Right forelimb (tissue), 1 donor: ENCODE measurements around the gene RHBDL1.
"Not testable (repeated sequence)": the region's sequence is repeated elsewhere in the genome, so short reads cannot be mapped to it uniquely, and the experiment has no call there.

Experiments
- DNase-seq: peaks from one replicate; pipeline ENCODE4 v3.0.0-alpha.2; 2018

Gene RHBDL1

DNA sequence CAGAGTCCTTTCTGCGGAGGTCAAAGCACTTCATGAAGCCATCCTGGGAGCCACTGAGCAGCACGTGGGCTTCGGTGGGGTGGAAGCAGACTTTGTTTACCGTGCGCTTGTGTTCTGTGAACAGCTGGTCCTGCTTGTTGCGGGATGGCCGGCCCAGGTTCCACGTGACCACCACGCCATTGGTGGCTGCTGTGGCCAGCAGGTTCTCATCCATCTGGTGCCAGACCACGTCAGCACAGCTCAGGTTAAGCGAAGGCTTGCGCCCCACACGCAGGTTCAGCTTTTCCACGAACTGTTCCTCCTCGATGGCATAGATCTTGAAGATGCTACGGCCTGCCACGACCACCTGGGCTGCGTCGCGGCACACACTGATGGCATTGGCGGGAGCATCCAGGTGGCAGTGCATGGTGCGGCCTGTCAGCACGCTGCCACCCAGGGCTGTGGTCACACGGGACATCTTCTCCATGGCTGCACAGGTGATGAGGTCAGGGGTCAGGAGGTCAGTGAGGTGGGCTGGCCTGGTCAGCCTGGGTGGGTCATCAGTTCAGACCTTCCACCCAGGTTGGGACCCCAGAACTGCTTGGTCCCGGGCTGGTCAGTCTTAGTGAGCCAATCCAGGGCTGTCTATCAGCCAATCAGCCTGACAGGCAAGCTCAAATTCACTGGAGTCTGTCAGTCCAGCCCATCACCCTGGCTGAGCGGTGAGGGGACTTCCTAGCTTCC, 13.9 kb downstream of the RHBDL1 start:
- DNase-seq: no peak

- not testable (repeated sequence) for DNase-seq
Observed at GRCh38 chr16:691242-691641, 15.8 kb downstream of the RHBDL1 start.

DNA sequence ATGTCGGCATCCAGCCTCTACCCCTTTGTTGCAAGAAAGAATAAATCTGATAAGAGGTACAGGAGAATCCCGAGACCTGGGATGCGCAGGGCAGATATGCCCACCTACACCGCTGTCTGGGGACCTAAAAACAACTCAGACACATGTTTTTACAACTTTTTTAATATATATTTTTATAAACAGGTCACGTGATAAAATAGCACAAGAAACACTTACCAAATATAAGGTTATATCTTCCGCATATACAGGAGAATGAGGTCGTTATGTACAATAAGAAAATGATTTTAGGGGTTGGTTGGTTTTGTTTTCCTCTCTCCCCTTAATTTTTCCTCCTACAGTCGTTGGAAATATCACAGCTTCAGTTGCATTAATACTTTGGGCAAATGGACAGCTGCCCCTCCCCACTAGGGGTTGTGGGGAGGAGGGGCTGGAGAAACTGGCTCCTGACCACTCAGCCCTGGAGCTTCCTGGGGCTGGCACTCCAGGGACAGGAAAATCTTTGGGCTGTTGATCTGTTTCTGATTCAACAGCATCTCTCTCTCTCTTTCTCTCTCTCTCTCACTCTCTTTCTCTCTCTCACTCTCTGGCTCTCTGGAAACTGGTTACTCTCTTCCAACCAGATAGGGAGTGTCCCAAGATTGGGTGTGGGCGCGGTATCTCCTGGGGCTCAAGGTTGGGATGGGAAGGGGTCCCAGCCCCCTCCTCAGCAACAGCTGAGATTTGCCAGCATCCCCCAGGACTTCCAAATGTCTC, 17.1 kb downstream of the RHBDL1 start:
- no peak for DNase-seq

DNA sequence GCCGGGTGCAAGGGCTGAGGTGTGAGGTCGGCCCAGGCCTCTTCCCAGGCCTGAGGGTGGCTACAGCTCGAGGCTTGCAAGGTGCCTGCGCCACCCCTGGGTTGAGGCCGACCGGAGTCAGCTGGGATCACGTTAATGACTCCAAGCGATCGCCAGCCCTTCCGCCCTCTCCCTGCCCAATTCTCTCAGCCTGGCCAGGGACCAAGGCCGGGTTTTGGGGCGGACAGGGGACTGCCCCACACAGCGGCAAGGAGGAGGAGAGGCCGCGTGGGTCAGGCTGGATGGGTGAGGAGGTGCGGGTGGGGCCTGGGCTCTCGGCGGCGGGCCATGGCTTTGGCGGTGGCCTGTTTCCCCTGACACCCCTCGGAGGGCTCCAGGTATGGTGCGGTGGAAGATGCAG, 17.9 kb downstream of the RHBDL1 start:
- no peak for DNase-seq

DNA sequence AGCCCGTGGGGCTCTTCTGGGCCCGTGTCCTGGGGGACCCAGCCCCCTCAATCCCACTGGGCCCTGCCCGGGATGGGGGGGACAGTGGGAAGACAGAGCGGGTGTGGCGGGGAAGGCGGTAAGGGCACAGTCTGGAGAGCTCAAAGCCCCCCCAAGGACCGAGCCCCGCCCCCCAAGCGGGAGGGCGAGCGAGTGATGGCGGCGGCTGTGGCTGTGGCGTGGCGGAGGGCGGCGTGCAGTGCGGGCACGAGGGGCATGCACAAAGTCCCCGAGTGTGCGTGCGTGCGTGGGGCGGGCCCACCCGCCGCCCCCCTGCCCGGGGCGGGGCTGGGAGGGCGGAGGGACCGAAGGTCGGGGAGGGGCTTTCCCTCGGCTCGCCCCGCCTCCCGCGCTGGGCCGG, 18.3 kb downstream of the RHBDL1 start:
- DNase-seq: no peak

GRCh38 chr16:694187-694862, 18.9 kb downstream of the RHBDL1 start:
- DNase-seq: no peak

- no peak for DNase-seq
Observed at GRCh38 chr16:694863-695354, 19.4 kb downstream of the RHBDL1 start.

DNA sequence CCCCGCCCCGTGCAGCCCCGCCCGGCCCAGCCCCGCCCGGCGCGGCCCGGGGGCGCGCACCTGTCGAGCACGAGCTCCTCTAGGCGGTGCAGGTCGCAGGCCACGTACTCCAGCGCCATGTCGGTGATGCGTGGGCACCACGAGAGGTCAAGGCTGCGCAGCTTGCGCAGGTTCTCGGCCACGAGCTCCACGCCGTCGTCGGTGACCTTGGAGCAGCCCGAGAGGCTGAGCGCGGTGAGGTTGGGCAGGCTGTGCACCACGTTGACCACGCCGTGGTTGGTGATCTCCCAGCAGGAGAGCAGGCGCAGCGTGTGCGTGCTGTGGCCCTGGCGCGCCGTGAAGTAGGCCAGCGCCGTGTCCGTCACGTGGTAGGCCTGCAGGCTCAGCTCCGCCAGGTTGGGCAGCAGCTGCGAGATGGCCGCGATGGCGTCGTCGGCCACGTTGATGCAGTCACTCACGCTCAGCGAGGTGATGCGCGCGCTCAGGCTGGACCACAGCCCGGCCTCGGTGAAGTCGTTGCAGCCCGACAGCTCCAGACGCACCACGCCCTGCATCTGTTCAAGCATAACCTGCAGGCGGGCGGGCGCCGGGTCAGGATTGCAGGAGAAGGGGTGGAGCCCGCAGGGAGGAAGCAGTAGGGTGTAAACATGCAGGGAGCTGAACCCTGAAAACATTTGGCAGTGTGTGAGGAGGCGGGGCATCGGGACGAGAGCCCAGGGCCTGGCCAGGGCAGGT, 20.1 kb downstream of the RHBDL1 start:
- DNase-seq: no peak

- no peak for DNase-seq
Observed at GRCh38 chr16:698911-699671, 23.6 kb downstream of the RHBDL1 start.

DNA sequence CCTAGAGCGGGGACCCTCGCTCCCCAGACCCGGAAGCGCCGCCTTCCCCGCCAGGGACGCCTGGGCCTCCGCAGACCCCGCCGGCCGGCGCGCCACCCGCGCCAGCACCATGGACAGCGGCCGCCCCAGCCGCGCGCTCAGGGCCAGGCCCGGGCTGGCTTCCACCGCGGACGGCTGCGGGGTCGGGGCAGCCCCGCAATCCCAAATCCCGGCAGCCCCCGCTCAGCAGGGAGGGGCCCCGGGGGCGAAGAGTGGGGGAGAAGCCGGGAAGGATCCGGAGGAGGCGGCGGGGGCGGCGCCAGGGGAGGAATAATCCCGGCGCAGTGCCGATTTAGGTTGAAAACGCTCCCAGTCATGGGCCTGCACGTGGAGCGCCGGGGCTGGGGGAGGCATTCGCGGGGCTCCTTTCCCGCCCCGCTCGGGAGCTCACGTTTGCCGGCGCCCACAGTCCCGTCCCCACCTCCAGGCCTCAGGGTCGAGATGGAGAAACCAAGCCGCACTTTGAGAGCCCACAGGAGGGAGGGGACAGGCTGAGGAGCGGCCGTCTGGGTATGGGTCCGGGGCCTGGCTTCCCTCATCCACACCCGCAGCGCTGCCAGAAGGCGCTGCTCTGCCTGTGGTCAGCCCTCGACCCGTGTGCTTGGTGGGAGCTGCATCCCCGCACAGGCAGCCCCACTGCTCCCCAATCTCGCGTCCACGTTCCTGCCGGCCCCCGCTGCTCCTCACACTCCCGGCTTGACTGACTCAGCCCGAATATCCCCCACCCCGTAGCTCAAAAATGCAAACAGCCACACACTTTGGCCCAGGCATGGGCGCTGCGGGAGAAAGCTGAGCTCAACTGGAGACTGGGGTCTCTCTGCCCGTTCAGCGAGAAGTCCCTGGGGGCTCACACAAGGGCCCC, 25.5 kb downstream of the RHBDL1 start:
- no peak for DNase-seq

DNA sequence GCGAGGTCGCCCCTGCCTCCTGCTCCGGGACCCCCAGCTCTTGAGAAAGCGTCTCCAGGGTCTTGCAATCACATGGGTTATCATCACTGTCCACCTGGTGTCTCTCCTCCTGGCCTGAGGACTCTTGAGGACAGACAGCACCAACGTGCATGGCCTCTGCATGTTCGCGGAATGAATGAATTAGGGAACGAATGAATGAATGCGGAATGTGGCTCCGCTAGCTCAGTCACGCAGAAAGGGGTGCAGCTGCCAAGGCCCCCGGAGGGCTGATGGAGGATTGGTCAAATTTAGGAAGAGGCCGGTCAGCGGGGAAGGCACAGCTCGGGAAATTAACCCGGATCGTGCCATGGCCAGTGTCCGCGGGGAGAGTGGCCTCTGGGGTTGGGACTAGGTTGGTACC, 26.9 kb downstream of the RHBDL1 start:
- DNase-seq: no peak

GRCh38 chr16:703406-703805, 27.9 kb downstream of the RHBDL1 start:
- no peak for DNase-seq

GRCh38 chr16:704047-704446, 28.6 kb downstream of the RHBDL1 start:
- DNase-seq: no peak

DNA sequence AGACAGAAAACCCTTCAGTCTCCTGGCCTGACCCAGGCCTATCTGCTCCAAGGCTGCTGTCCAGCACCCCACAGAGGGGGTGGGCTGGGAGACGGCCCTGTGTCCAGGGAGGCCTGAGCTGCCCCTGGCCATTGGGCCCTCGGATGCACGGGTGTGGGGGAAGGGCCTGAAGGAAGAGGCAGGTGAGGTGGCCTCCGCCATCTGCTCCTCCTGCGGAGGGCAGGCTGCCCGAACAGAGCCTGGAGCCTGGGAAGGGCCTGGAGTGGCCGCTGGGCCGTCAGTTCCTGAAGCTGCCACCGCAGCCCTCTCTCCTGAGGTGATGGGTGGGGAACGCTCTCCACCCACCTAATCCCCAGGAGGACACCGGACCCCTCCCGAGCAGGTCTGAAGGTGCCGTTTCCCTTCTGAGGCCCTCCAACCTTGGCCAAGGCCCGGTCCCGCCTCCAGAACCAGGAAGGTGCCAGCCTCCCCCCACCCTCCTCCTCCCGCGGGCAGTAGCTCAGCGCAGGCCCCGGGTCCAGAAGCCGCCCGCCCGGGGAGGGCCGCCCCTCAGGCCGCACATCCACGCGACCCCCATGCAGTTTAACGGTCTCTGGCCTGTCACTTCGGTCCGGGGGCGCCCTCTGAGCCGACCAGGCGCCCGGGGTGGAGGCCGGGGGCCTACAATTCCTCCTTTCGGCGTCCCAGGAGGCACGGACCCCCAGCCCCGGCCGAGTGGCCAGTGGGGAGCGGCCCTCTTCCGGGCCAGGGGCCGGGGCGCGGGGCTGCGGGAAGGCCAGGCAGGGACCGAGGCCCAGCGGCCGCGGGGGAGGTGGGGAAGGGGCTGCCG, 29.3 kb downstream of the RHBDL1 start:
- DNase-seq: no peak

DNA sequence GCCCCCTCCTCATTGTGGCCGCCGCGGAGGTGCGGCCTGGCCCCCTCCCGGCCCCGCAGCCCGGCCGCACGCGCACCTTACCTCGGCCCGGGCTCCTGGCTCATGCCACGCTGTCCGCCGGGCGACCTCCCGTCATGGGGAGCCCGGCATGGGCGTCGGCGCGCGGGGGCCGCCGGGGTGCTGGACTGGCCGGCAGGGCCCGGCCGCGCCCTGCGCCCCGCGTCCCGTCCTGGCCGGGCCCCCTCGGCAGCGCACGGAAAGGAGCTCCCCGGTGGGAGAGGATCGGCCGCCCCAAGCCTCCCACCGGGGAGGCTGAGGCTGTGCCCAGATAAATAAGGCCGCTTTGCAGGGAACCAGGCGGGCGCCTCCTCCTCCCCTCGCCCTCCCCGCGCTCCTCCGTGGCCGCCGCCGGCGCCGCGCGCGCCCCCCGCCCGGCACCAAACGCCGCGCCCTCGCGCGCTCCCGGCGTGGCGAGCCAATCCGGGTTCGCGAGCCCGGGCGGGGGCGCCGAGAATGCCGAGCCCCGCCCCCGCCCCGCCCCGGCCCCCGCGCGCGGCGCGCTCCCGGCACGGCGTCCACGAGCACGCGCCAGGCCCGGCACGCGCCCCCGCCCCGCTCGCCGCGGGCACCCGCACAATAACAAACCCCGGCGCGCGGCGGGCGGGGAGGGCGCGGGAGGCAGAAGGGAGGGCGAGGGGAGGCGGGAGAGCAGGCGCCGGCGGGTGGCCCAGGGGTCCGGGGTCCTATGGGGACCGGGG, 30.1 kb downstream of the RHBDL1 start, which contains the start of gene FBXL16:
Gene FBXL16, minus strand, starts transcription at position 371 of the 758 bp plus-strand sequence. CDS start 8,396 bp downstream, outside the sequence.
- no peak for DNase-seq

DNA sequence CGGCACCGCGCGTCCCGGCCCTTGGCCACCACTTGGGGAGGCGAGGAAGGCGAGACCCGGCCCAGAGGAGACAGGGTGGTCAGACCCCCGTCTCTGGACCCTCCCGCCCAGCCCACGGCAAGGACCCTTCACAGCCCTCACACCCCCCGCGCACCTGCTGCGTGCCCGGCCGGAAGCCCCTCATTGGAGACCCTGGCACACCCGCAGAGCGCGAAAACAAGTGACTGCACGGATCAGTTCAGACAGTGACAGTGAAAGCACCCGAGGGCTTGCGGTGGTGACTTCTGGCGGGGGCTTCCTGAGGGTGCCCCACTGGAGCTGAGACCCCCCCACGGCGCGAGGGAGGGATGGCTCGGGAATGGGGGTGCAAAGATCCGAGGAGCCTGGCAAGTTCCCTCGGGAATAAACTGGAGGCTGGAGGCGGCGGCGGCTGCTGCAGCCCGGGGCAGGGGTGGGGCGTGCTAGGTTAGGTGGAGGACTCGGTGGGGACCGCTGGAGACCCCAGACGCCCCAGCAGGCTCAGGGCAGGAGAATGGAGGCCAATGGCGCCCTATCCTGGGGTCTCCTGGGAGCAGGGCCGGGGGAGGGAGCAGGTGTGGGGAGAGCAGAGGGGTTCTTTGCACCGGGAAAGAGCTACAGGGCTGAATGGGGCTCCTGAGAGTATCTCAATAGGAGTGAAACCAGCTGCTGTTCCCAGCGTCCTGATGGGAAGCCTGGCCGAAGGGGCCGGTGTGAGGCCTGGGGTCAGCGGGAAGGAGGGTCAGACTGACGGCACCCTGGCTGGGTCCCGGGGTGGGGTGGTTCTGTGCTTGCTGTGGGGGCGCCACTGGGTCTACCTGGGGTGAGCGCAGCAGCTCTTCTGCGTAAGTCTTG, 31.0 kb downstream of the RHBDL1 start:
- DNase-seq: no peak

DNA sequence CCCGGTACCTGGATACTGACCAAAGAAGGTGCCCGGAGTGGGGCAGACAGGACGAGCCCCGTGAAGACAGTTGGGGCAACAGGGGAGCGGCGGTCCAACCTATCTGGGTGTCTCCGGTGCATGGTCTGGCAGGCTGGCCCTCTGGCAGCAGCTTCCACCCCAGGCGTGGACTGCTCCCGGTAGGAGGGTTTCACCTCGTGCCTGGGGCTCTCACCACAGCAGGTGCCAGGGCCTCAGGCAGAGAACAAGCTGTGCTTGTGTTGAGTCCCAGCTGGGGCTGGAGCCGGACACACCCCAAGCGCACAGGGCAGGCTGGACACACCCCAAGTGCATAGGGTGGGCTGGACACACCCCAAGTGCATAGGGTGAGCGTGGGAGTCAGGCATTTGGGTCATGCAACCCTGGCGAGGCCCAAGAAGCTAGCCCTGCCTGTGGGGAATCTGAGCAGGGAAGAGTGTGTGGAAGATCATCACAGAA, 31.6 kb downstream of the RHBDL1 start:
- no peak for DNase-seq

GRCh38 chr16:708019-708418, 32.5 kb downstream of the RHBDL1 start:
- no peak for DNase-seq
